ENCODE measurements around the gene LILRA1.
"Not testable (repeated sequence)": the region's sequence is repeated elsewhere in the genome, so short reads cannot be mapped to it uniquely, and the experiment has no call there.

Gene LILRA1

GRCh38 chr19:54560881-54561385 is 32.5 kb upstream of the LILRA1 start:
- H2AFZ ChIP-seq (ENCODE audit: low read depth, low read length, severe bottlenecking) = no peak overlapping the region

GRCh38 chr19:54561840-54562239 is 31.6 kb upstream of the LILRA1 start:
- Histone ChIP-seq H3K4me2 (ENCODE audit: low read depth, low read length, poor library complexity, severe bottlenecking) (no peak overlapping the region), H3F3A (ENCODE audit: insufficient read depth) (no peaks in the 10 kb centered on the region), H3K9ac (ENCODE audit: low read length) (no peak overlapping the region), H4K20me1 (ENCODE audit: low read depth, low read length) (no peaks in the 10 kb centered on the region), H3K9me3 (ENCODE audit: insufficient read depth, low read length) (no peaks in the 10 kb centered on the region), H3K9me2 (replicated peaks; ENCODE audit: insufficient read depth, low read length) (no peaks in the 10 kb centered on the region), H2AFZ (ENCODE audit: low read depth, low read length, severe bottlenecking) (no peak overlapping the region), H3K4me3 (ENCODE audit: insufficient read depth, low read length, poor library complexity, severe bottlenecking) (no peak overlapping the region), H3K27me3 (ENCODE audit: low read length) (0 out of 2 replicates have a peak, but pooled peaks cover 3% of the 10 kb centered on the region), H3K36me3 (ENCODE audit: low read length) (no peaks in the 10 kb centered on the region), H3K27ac (ENCODE audit: low read depth, low read length) (no peak overlapping the region), H3K79me2 (ENCODE audit: insufficient read depth, low read length) (no peaks in the 10 kb centered on the region)
- no peak for TF ChIP-seq EZH2phosphoT487 (conservative IDR thresholded peaks at IDR 0.05; ENCODE audit: low read length)
- no peak for TF ChIP-seq CTCF (IDR thresholded peaks at IDR 0.05; ENCODE audit: insufficient read depth, low read length, poor library complexity, severe bottlenecking)

More at GRCh38 chr19:54560881-54561385, 32.5 kb upstream of the LILRA1 start:
- Histone ChIP-seq H3K36me3 (ENCODE audit: low read length) (no peaks in the 10 kb centered on the region), H3K4me2 (ENCODE audit: low read depth, low read length, poor library complexity, severe bottlenecking) (no peak overlapping the region), H3K9me2 (replicated peaks; ENCODE audit: insufficient read depth, low read length) (no peaks in the 10 kb centered on the region), H3K27ac (ENCODE audit: low read depth, low read length) (no peak overlapping the region), H4K20me1 (ENCODE audit: low read depth, low read length) (no peaks in the 10 kb centered on the region), H3K79me2 (ENCODE audit: insufficient read depth, low read length) (no peaks in the 10 kb centered on the region), H3K4me3 (ENCODE audit: insufficient read depth, low read length, poor library complexity, severe bottlenecking) (no peak overlapping the region), H3K9me3 (ENCODE audit: insufficient read depth, low read length) (no peaks in the 10 kb centered on the region), H3K27me3 (ENCODE audit: low read length) (0 out of 2 replicates have a peak, but pooled peaks cover 2% of the 10 kb centered on the region), H3K9ac (ENCODE audit: low read length) (no peak overlapping the region), H3F3A (ENCODE audit: insufficient read depth) (no peaks in the 10 kb centered on the region)
- no peak for TF ChIP-seq EZH2phosphoT487 (conservative IDR thresholded peaks at IDR 0.05; ENCODE audit: low read length)

- H3K9me3 ChIP-seq (ENCODE audit: insufficient read depth, low read length); H3K4me3 ChIP-seq (ENCODE audit: insufficient read depth, low read length, poor library complexity, severe bottlenecking); H3K9ac ChIP-seq (ENCODE audit: low read length); H3K27me3 ChIP-seq (ENCODE audit: low read length); H3K36me3 ChIP-seq (ENCODE audit: low read length); H3K4me2 ChIP-seq (ENCODE audit: low read depth, low read length, poor library complexity, severe bottlenecking); H3K27ac ChIP-seq (ENCODE audit: low read depth, low read length); H4K20me1 ChIP-seq (ENCODE audit: low read depth, low read length); H3K9me2 ChIP-seq (replicated peaks; ENCODE audit: insufficient read depth, low read length); H3K79me2 ChIP-seq (ENCODE audit: insufficient read depth, low read length); H2AFZ ChIP-seq (ENCODE audit: low read depth, low read length, severe bottlenecking); H3F3A ChIP-seq (ENCODE audit: insufficient read depth): not testable (repeated sequence)
Observed at GRCh38 chr19:54563206-54563605, 30.2 kb upstream of the LILRA1 start.

- no peak overlapping the region for H3K27ac ChIP-seq (ENCODE audit: low read depth, low read length)
- H3K27me3 ChIP-seq (ENCODE audit: low read length) = 0 out of 2 replicates have a peak, but pooled peaks cover 3% of the 10 kb centered on the region
- H4K20me1 ChIP-seq (ENCODE audit: low read depth, low read length) = no peaks in the 10 kb centered on the region
- no peak for TF ChIP-seq EZH2phosphoT487 (conservative IDR thresholded peaks at IDR 0.05; ENCODE audit: low read length)
- TF ChIP-seq CTCF (IDR thresholded peaks at IDR 0.05; ENCODE audit: insufficient read depth, low read length, poor library complexity, severe bottlenecking) = no peak
- H2AFZ ChIP-seq (ENCODE audit: low read depth, low read length, severe bottlenecking) = no peak overlapping the region
- no peak overlapping the region for H3K9ac ChIP-seq (ENCODE audit: low read length)
- H3K9me3 ChIP-seq (ENCODE audit: insufficient read depth, low read length) = no peaks in the 10 kb centered on the region
- no peak overlapping the region for H3K4me2 ChIP-seq (ENCODE audit: low read depth, low read length, poor library complexity, severe bottlenecking)
- no peaks in the 10 kb centered on the region for H3K79me2 ChIP-seq (ENCODE audit: insufficient read depth, low read length)
- no peaks in the 10 kb centered on the region for H3F3A ChIP-seq (ENCODE audit: insufficient read depth)
- no peaks in the 10 kb centered on the region for H3K9me2 ChIP-seq (replicated peaks; ENCODE audit: insufficient read depth, low read length)
- no peak overlapping the region for H3K4me3 ChIP-seq (ENCODE audit: insufficient read depth, low read length, poor library complexity, severe bottlenecking)
- no peaks in the 10 kb centered on the region for H3K36me3 ChIP-seq (ENCODE audit: low read length)
Observed at GRCh38 chr19:54570316-54570715, 23.1 kb upstream of the LILRA1 start.

- not testable (repeated sequence) for H3F3A ChIP-seq (ENCODE audit: insufficient read depth); H3K79me2 ChIP-seq (ENCODE audit: insufficient read depth, low read length); H3K9me2 ChIP-seq (replicated peaks; ENCODE audit: insufficient read depth, low read length); H3K9ac ChIP-seq (ENCODE audit: low read length); H3K9me3 ChIP-seq (ENCODE audit: insufficient read depth, low read length); H3K4me2 ChIP-seq (ENCODE audit: low read depth, low read length, poor library complexity, severe bottlenecking); H4K20me1 ChIP-seq (ENCODE audit: low read depth, low read length); H3K27me3 ChIP-seq (ENCODE audit: low read length); H3K4me3 ChIP-seq (ENCODE audit: insufficient read depth, low read length, poor library complexity, severe bottlenecking); H3K27ac ChIP-seq (ENCODE audit: low read depth, low read length); H3K36me3 ChIP-seq (ENCODE audit: low read length); H2AFZ ChIP-seq (ENCODE audit: low read depth, low read length, severe bottlenecking)
Observed at GRCh38 chr19:54571715-54572615, 21.5 kb upstream of the LILRA1 start.
